HL-60/S4 (cell line): ENCODE results near the gene KCNJ1.

Experiments
- in situ Hi-C: fragments of 300-500 bp; cut with MboI; formaldehyde crosslinking; loops from 2 replicates; pipeline ENCODE4 v1.14.3; 2022; ENCODE audit warnings: low sequenced_read_pairs

KCNJ1 gene

DNA sequence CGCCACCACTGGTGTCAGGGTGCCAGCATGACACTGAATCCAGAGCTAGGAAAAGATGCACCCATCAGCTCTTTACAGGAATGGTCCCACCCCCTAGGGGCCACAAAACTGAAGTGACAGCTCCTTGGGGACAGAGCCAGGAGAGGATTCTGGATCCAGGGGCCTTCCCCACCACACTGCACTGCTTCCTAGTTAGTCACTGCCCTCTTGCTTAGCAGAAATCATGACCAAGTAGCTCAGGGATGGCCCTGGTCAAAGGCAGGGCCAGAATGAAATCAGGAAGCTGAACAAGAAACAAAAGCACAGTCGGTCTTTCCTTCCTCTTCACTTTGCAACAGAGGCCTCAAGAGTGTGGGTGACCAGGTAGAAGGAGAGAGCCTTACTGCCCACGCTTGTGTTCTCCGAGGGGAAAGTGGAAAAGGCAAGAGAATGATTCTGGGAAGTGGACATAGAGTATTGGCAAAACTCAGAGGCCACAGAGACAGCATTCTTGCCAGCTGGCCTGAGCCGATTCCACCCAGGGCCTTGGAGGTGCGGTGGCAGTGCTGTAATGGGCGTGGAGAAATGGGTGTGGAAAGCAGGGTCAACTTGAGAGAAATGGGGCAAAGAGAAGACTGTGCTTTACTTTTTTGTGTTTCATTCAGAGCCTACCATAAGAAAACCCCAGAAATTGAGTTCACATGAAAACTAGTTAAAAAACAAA lies 39.8 kb downstream of the KCNJ1 start:
- in situ Hi-C loops = loop anchor here (25.0 kb wide), 3 partner anchors 190 to 790 kb away; no protein-coding TSS in a partner anchor

- in situ Hi-C loops = loop anchor here (25.0 kb wide), 3 partner anchors 188 to 788 kb away; no protein-coding TSS in a partner anchor
These were observed 41.9 kb downstream of the KCNJ1 start for GRCh38 chr11:128825050-128825784.

DNA sequence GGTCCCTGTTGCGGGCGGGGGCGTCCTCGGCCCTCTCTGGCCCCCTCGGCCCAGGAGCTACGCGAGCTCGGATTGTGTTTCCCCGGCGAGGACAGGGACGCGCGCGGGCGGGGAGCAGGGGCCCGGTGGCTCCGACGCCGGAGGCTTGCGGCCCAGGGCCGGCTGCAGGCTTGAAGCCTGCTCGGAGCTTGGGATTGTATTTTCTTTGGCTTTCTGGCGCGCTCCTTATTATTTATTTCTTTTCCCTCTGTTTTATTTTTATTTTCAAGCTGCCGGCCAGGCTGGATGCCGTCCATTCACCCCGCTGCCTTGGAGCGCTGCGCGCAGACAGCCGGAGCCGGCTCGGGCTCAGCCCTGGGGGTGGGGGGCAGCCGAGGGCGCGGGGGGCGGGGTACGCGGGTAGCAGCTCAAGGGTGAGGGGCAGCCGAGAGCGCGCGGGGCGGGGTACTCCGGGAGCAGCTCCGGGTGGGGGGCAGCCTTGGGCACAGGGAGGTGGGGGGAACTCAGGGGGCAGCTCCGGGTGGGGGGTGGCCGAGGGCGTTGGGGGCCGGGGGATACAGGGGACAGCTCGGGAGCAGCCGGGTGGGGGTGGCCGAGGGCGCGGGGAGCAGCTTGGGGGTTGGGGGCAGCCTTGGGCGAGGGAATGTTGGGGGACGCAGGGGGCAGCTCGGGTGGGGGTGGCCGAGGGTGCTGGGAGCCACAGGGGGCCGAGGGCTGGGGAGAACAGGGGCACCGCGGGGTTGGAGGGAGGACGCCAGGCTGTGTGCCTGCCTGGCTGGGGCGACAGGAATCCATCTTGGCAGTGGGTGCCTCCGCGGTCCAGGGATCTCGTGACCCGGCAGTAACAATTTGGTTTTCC lies 42.7 kb downstream of the KCNJ1 start:
- in situ Hi-C loops = loop anchor here (25.0 kb wide), 3 partner anchors 187 to 787 kb away; no protein-coding TSS in a partner anchor

- in situ Hi-C loops = no loop called here
These were observed 43.3 kb downstream of the KCNJ1 start for GRCh38 chr11:128823753-128824152.

GRCh38 chr11:128822130-128822529 lies 45.0 kb downstream of the KCNJ1 start:
- in situ Hi-C loops = no loop called here

- in situ Hi-C loops = no loop called here
These were observed 45.5 kb downstream of the KCNJ1 start for GRCh38 chr11:128821556-128821955.

DNA sequence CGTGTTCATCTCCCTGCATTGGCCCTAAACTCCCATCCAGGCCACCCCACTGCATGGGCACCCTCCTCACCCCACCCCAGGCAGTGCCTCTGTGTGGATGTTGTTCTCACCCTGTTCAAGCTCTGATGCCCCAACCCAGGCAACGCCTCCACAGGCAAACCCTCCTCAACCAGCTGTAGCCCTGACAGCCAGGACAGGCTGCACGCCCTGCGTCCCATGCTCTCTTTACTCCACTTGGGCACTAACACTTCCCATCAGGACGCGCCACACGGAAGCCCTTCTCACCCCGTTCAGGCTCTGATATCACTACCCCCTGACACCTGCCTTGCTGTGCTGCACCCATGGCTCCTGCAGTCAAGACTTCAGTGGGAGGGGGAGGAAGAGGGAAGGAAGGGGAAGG lies 47.9 kb downstream of the KCNJ1 start:
- in situ Hi-C loops = no loop called here

GRCh38 chr11:128814856-128815705 lies 52.0 kb downstream of the KCNJ1 start:
- in situ Hi-C loops = no loop called here

DNA sequence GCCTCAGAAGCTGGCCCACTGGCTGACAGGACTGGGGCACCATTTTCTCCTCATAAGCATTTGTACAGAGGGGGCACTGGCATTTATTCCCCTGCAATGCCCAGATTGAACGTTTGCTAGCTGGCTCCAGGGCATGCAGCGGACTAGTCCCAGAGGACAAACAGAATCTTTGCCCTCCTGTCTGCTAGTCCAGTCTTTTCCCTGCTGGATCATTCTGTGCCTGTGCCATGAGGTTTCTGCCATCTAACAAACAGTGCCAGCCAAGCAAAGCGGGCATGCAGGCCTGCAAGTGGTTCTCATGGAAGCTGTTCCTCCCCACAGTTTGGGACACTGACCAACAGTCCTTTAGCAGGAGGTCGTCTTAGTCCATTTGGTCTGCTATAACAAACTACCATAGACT lies 53.4 kb downstream of the KCNJ1 start:
- in situ Hi-C loops = no loop called here

GRCh38 chr11:128810784-128811514 lies 56.1 kb downstream of the KCNJ1 start:
- in situ Hi-C loops = no loop called here

- in situ Hi-C loops = no loop called here
These were observed 58.0 kb downstream of the KCNJ1 start for GRCh38 chr11:128809128-128809527.

DNA sequence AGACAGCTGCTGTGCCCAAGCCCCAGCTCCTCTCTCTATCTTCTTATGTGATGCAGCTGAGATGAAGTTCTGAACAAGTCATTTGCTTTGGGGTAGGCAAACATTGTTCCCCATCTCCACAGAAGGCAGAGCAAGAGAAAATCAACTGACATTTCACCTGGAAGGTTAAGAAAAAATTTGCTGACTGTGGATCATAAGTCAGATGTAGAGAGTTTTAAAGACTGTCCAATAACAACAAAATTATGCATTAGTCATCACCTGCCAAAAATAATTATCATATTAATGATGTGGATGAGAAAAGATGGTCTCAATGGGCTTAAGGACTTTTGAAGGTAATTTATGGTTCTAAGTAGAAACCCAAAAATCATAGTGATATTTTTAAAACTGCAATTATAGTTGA lies 59.2 kb downstream of the KCNJ1 start:
- in situ Hi-C loops = no loop called here

GRCh38 chr11:128806506-128807261 lies 60.4 kb downstream of the KCNJ1 start:
- in situ Hi-C loops = no loop called here

- in situ Hi-C loops = no loop called here
These were observed 62.6 kb downstream of the KCNJ1 start for GRCh38 chr11:128804481-128804880.

- in situ Hi-C loops = no loop called here
These were observed 63.4 kb downstream of the KCNJ1 start for GRCh38 chr11:128803449-128804245.

- in situ Hi-C loops = no loop called here
These were observed 64.1 kb downstream of the KCNJ1 start for GRCh38 chr11:128803011-128803410.

- in situ Hi-C loops = no loop called here
These were observed 64.6 kb downstream of the KCNJ1 start for GRCh38 chr11:128802358-128802981.
